HG03095 (cell line): ENCODE measurements around the gene C1orf74.

Source experiments
- ATAC-seq: cut with Tn5 transposase; IDR thresholded peaks from one replicate; pipeline ENCODE4 v1.9.1; 2021; ENCODE audit warnings: moderate library complexity; ENCODE audit not compliant: unreplicated experiment

The C1orf74 gene

DNA sequence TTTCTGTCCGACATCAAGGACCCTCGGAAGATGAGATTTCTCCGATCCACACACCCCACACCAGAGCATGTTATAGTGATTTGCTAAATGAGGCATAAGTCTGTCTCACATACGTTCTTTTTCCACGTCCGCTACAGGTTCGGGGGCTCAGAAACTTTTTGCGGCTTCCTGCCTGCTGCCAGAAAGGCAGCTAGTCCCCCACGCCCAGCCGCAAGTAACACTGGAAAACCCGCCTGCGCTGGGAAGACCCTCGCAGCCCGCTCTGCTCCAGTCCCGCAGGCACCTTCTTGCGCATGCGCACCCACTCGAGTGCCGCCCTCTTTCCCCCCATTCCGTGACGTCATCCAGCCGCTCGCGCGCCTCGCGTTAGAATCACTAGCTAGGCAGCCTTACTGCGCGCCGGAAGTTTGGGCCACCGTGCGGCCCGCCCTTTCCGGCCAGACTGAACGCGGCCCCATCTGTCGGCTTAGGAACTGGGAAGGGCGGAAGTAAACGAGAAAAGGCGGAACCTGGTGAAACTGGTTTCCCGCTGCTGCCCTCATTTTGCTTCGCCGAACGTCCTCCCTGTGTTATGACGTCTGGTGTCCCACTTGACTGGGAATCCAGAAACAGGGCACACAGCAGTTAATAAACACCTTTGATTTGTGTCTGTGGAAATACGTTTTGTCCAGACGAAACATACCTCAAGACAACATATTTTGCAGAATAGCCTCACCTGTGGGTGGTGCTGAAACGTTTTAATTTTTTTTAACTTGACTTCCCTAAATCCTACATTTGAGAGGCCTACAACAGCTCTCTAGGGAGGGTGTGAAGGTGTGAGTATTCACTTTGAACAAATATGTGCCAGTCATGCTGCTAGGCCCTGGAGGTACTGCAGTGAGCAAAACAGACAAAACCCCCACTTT lies at the start of gene C1orf74:
TSS of gene C1orf74 (minus strand) at position 295 of the 905 bp plus-strand sequence. CDS start 925 bp downstream, outside the sequence.
- peak; percentile 99 for ATAC-seq

DNA sequence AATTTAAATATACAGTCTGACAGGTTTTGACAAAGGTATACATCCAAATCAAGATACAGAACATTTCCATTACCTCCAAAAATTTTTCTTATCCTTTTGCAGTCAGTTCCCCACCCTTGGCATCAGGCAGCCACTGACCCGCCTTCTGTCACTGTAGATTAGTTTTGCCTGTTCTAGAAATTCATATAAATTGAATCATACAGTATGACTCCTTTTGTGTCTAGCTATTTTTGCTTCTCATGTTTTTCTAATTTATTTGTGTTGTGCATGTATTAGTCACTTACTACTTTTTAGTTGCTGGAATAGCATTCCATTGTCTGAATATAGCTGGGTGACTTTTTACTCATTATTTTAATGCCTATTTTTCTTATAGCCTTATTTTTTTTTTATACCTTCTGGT lies 47.3 kb upstream of the C1orf74 start:
- ATAC-seq: no peak

DNA sequence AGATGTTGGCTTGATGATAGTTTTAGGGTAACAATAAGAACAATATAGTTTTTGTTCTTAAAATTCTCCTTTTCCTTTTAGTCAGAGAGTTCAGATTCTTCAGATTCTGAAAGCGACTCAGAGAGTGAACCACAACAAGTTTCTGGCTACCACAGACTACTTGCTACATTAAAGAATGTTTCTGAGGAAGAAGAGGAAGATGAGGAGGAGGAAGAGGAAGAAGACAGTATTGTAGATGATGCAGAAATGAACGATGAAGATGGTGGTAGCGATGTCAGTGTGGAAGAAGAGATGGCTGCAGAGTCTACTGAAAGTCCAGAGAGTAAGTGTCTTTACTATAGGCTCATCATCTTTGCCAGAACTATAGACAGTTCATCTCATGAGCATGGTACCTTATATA lies 46.4 kb upstream of the C1orf74 start:
- ATAC-seq: no peak

DNA sequence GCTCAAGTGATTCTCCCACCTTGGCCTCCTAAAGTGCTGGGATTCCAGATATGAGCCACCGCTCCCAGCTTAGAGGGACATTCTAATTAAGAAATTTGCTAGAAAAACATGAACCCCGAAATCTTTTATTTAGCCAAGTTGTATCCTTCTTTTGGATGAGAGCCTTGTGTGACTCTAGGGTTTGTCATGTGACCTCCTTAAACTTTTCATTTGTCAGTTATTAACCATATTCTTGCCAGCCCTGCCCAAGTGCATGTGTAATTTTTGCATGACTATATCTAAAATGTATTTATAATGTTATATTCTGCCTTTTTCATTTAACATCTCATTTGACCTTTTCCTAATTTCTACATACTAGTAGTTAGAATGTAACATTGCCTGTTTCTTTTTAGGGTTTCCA lies 45.4 kb upstream of the C1orf74 start:
- no peak for ATAC-seq

DNA sequence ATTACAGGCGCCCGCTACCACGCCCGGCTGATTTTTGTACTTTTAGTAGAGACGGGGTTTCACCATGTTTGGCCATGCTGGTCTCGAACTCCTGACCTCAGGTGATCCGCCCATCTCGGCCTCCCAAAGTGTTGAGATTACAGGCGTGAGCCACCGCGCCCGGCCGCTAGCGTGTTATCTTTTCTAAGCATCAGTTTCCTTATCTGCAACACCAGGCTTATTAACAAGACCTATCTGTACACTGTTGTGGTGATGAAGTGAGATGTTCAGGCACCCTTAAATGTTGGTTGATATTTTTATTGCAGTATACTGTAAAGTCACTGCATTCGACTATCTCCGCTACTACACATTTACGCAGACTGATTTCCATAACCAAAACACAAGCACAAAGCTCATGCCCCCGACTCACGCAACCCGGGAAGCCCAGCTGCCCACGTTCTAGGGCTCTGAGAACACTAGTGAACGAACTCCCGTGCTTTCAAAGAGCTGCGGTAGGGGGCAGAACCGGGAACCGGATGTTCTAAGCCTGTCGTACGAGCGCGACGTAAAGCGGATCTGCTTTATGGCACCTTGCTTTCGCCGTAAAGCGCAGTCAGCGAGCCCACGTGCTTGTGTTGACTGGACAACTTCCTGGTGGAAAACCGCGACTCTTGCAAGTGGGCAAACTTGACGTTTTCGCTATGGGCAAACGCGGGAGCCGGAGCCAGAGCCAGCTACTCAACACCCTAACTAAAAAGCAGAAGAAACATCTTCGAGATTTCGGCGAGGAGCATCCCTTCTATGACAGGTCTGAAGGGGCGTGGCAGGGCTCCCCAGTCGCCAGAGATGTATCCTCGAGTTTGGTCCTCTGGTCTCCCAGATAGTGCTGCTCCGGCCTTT lies 43.3 kb upstream of the C1orf74 start, which contains the start of gene UTP25:
TSS of gene UTP25 (plus strand) at position 589 of the 879 bp plus-strand sequence. CDS start at position 681, 92 bp downstream.
- peak; percentile 93 for ATAC-seq

DNA sequence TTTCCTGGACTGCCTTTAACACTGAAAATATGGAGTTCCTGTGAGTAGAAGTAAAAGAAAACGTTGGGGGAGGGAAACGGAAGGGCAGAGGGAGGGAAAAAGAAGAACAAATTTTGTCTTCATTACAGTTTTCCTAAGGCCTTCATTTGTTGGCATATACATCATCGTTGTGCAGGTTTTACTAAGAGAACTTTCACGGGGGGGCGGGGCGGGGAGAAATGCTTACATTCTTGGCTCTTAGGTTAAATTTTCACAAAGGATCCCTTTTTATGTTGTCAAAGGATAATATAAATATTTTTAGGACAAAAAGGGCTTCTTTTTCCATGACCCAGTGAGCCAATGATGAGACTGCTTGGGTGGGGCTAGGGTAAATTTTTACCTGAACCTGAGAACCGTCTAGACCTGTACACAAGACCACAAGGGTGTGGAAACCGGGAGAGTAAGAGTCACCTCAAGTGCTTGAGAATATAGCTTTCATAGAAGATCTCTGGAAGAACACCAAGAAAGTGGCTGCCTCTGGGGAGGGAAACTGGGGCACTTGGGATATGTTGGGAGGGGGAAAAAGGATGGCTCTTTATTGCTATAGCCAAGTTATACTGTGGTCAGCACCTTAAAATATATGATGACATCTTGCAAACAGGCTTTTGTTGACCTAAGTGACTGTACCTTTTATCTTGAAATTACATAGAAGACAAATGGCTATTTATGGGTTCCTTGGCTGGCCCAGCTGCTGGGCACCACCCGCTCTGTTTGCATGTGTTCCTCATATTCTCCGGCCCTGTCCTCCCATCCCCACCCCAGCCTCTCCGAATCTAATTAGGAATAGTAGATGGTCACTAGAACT lies 41.5 kb upstream of the C1orf74 start:
- ATAC-seq: no peak

GRCh38 chr1:209823143-209824041 lies 39.0 kb upstream of the C1orf74 start:
- no peak for ATAC-seq

DNA sequence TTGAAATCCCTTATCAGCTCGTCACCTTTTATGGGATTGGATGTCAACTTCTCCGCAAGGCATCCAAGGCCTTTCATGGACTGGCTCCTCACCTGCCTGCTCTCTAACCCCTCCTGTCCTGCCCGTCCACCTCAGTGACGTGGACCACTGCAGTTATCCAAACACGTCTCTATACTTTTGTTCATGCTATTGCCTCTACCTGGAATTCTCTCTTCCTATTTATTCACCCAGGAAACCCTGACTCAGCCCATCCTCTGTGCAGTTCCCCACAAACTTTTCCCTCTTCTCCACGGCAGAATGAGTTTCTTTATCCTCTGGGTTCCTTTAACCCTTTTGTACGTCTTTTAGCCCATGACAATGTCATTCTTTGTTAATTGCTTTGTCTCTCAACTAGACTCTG lies 38.3 kb upstream of the C1orf74 start:
- ATAC-seq: no peak

GRCh38 chr1:209820986-209821385 lies 36.6 kb upstream of the C1orf74 start:
- ATAC-seq: no peak

DNA sequence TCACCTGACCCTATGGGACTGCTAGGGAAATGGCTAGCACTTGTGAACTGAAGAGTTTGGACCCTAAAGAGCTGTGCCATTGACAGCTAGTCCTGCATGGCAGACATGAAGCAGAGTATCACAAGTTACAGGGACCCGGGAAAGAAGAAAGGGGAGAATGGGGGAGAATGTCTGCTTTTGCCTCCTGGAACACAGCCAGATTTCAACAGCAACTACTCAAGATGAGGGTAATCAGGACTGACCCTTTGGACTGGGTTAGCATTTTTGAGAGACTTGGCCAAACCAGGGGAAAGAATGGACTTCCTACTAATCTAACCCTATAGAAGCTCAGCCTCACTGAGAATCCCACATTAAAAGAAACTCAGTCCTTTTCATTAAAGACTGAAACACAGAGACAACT lies 34.7 kb upstream of the C1orf74 start:
- ATAC-seq: no peak

DNA sequence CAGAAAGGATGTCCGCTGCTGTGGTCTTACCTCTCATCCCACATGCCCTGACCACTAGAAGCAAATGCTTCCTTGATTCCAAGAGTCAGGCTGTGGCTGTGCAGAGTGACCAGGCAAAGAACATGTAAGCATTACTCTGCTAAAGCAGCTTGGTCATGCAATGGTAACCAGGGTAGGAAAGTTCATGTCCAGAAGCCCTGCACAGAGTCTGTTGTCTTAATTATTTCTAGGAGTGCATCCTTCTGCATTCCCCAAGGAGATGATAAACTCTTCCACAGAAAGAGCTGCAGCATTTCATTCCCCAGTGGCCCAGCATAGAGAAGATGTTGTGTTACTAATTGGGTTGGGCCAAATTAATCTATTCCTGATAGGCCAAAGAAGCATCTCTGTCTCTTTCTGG lies 33.3 kb upstream of the C1orf74 start:
- ATAC-seq: no peak

DNA sequence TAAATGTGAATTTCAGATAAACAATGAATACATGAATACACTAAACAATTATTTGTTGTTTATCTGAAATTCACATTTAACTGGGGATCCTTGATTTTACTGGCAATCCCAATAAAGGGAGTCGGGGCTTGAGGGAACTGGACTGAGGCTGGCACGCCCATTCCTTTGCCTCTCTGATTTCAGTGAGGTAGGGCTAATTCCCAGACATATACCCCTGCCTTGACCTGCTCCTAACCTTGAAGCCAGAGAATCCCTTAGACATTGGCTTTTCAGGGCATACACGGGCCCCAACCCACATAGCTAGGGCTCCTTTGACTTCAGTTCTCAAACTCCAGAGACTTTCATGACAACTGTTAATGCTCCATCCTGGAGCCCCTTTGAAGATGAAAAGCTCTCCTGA lies 32.6 kb upstream of the C1orf74 start:
- no peak for ATAC-seq

- ATAC-seq: no peak
Observed at GRCh38 chr1:209815931-209816341, 31.6 kb upstream of the C1orf74 start.

- no peak for ATAC-seq
Observed at GRCh38 chr1:209815490-209815889, 31.1 kb upstream of the C1orf74 start.

- ATAC-seq: no peak
Observed at GRCh38 chr1:209813902-209814301, 29.5 kb upstream of the C1orf74 start.

DNA sequence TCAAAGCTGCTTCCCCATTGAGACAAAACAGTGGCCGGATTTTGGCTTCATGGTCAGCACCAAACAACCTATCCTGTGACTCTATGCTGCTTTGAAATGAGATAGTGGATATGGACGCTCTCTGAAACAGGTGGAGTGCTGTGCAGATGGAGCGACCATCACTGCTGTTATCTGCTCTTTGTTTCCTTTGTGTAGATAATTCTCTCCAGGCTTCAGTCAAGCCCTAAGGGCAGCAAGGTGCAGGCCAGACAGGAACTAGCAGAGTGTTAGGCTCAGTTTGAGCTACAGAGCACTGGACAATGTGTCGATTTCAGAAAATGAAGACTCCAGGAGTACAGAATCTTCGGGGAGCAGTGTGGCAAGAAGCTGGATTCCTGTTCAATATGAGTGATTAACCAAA lies 26.4 kb upstream of the C1orf74 start:
- ATAC-seq: no peak

DNA sequence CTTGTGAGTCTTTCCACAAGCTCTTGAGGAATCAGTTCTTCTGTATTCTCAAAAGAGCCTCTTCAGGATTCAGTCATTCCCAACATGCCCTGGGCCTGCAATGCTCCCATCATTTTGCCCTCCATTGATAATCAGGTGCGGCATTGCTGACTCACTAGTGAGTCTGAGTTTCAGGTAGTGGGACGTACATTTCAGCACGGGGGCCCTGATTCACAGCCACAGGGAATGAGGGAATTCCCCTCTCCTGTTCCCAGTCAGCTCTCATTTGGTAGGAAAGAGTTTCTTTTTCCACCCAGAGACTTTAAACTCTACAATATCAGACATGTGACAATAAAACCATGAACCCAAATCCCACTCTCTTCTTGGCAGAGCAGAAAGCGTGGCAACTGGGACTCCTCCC lies 25.3 kb upstream of the C1orf74 start:
- ATAC-seq: no peak

GRCh38 chr1:209808059-209808581 lies 23.8 kb upstream of the C1orf74 start:
- ATAC-seq: no peak

GRCh38 chr1:209807509-209807908 lies 23.1 kb upstream of the C1orf74 start:
- ATAC-seq: no peak
